Measurements from ENCODE around the gene HIP1. TPM values are rescaled to one million over a fixed set of nuclear protein-coding genes. Genes with fewer than 3 reads are reported as not detected.
"Not testable (repeated sequence)": the region's sequence is repeated elsewhere in the genome, so short reads cannot be mapped to it uniquely, and the experiment has no call there.

The HIP1 gene
- polyA plus RNA-seq, 4 donors: 0.22 to 7.1 (median 2.2) TPM

DNA sequence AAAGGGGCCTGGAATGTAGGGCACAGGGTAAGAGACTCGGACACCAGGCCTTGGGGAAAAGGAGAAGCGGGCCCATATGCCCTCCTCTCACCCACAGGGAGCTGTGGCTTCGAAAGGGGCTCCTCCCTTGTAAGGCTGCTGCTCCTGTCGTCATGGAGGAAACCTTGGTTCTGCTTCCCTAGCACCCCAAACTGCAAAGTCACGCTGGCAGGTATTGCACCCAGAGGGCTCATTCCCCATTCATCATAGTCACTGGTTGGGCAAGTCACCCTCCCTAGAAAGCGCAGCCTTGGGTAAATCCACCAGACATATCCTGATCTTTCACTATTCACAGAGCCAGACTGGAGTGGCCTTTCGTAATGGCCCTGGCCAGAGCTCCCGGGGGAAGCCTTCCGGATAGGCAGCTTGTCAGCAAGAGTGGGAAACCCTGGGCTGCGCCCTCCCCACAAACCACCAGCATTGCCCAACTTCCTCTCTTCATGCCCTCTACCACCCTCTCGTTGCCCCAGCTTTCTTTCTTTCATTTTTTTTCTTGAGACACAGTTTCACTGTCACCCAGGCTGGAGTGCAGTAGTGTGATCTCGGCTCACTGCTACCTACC is 121.0 kb downstream of the HIP1 start:
- Histone ChIP-seq H3K27ac (ENCODE audit: low read depth in 1 of 3, low read length in 2 of 3) (peak overlapping the region in 1 of 3 donors; percentile 19), H3K27me3 (ENCODE audit: control insufficient read depth in 3 of 3, insufficient read depth in 3 of 3, low read length in 3 of 3) (no peaks in the 10 kb centered on the region), H3K9me3 (ENCODE audit: control insufficient read depth in 2 of 2, insufficient read depth in 1 of 2, low read depth in 1 of 2, low read length in 1 of 2) (no peaks in the 10 kb centered on the region), H3K4me1 (ENCODE audit: control insufficient read depth in 3 of 3, insufficient read depth in 2 of 3, low read depth in 1 of 3, low read length in 2 of 3) (no peaks in the 10 kb centered on the region), H3K36me3 (ENCODE audit: control insufficient read depth in 3 of 3, insufficient read depth in 2 of 3, low read depth in 1 of 3, low read length in 3 of 3) (no peaks in the 10 kb centered on the region), H3K4me3 (ENCODE audit: low read depth in 1 of 3, low read length in 3 of 3) (no peak overlapping the region)
- FAIRE-seq (no peak), DNase-seq (no peak)
- WGBS, 3 donors: 67 to 84% (median 70%) methylated on average over 12 of the region's 12 CpGs

DNA sequence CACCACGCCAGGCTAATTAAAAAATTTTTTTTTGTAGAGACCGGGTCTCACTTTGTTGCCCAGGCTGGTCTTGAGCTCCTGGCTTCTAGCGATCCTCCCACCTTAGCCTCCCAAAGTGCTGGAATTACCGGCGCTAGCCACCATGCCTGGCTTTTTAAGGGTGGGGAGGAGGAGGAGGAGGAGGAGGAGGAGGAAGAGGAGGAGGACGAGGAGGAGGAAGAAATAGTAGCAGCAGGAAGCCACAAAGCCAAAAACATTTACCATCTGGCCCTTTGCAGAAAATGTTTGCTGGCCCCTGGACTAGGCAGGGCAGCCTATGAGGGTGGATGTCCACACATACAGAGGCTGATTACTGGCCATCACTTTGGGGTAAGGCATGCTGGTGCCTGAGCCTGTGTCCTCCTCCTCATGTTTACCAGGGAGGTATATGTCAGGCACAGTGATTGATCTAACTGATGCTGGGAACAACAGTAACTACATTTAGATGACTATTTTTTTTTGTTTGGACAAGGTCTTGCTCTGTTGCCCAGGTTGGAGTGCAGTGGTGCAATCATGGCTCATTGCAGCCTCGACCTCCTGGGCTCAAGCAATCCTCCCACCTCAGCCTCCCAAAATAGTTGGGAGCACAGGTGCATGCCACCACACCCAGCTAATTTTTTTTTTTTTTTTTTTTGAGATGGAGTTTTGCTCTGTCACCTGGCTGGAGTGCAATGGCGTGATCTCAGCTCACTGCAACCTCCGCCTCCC is 122.1 kb downstream of the HIP1 start:
- 75 to 83% (median 79%) methylated on average over 9 of the region's 9 CpGs for WGBS, 3 donors
- Histone ChIP-seq H3K4me1 (ENCODE audit: control insufficient read depth in 3 of 3, insufficient read depth in 2 of 3, low read depth in 1 of 3, low read length in 2 of 3) (no peaks in the 10 kb centered on the region), H3K9me3 (ENCODE audit: control insufficient read depth in 2 of 2, insufficient read depth in 1 of 2, low read depth in 1 of 2, low read length in 1 of 2) (no peaks in the 10 kb centered on the region), H3K36me3 (ENCODE audit: control insufficient read depth in 3 of 3, insufficient read depth in 2 of 3, low read depth in 1 of 3, low read length in 3 of 3) (no peaks in the 10 kb centered on the region), H3K27ac (ENCODE audit: low read depth in 1 of 3, low read length in 2 of 3) (no peak overlapping the region), H3K4me3 (ENCODE audit: low read depth in 1 of 3, low read length in 3 of 3) (no peak overlapping the region), H3K27me3 (ENCODE audit: control insufficient read depth in 3 of 3, insufficient read depth in 3 of 3, low read length in 3 of 3) (no peaks in the 10 kb centered on the region)
- FAIRE-seq (no peak), DNase-seq (no peak)

DNA sequence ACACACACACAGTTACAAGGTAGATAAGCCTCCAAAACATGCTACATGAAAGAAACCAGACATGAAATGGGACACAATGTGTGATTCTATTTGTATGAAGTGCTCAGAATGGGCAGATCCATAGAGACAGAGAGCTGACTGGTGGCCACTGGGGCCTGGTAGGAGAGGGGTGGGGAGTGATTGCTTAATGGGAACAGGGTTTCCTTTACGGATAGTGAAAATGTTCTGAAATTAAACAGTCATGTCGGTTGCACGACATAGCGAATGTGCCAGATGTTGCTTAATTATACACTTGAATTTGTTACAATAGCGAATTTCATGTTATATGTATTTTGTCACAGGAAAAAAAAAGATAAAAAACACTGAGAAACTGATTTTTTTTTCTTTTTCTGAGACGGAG is 124.3 kb downstream of the HIP1 start:
- FAIRE-seq: no peak
- WGBS, 3 donors: 80 to 95% (median 86%) methylated on average over 6 of the region's 6 CpGs
- H3K4me1 ChIP-seq (ENCODE audit: control insufficient read depth in 3 of 3, insufficient read depth in 2 of 3, low read depth in 1 of 3, low read length in 2 of 3): no peaks in the 10 kb centered on the region
- no peaks in the 10 kb centered on the region for H3K9me3 ChIP-seq (ENCODE audit: control insufficient read depth in 2 of 2, insufficient read depth in 1 of 2, low read depth in 1 of 2, low read length in 1 of 2)
- H3K4me3 ChIP-seq (ENCODE audit: low read depth in 1 of 3, low read length in 3 of 3): no peak overlapping the region
- DNase-seq: no peak
- no peaks in the 10 kb centered on the region for H3K27me3 ChIP-seq (ENCODE audit: control insufficient read depth in 3 of 3, insufficient read depth in 3 of 3, low read length in 3 of 3)
- H3K36me3 ChIP-seq (ENCODE audit: control insufficient read depth in 3 of 3, insufficient read depth in 2 of 3, low read depth in 1 of 3, low read length in 3 of 3): no peaks in the 10 kb centered on the region
- no peak overlapping the region for H3K27ac ChIP-seq (ENCODE audit: low read depth in 1 of 3, low read length in 2 of 3)

DNA sequence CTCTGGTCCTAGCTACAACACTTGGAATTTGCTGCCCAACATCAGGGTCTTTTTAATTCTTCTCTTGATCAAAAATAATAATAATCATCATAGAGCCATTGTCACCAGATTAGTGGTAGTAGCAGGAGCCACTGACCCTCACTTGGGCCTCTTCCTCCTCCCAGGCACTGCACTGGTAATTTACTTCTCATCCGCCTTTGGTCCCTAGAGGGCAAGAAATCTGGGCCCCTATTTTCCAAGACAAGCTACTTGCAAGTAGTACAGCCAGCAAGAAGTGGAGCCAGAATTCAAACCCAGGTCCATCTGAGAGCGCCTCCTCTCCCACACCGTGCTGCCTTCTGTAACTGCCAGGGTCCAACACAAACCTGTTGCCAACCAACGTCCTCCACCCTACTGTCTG is 125.4 kb downstream of the HIP1 start:
- 87 to 92% (median 89%) methylated on average over 4 of the region's 4 CpGs for WGBS, 3 donors
- no peaks in the 10 kb centered on the region for H3K27me3 ChIP-seq (ENCODE audit: control insufficient read depth in 3 of 3, insufficient read depth in 3 of 3, low read length in 3 of 3)

DNA sequence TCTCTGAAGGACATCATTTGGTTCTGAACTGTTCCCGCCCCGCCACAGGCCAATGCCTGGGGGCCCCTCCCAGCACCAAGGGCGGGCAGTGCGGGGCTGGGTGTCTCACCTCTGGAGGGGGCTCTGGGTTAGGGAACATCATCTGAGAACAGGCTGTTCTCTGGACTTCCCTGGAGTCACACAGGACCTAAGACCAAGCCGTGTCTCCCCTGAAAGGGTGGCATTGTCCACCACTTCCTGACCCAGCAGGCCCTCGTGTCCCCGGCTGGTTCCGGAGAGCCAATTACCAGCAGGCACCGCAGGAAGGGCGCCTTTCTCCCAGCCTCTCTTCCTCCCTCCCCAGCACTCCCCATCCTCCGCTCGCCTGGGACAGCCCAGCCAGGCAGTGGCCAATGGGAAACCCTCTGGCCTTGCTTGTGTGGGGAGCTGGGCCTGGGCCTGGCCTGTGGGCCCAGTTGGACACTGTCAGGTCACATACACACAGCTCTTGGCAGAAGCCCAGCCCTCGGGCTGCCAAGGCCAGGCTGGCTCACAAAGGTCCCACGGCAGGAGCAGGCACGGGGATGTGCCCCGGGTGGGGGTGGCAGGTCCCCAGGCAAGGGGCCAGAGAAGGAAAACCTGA is 127.1 kb downstream of the HIP1 start:
- FAIRE-seq: no peak

More for the DNA sequence above, 125.4 kb downstream of the HIP1 start:
- H3K36me3 ChIP-seq (ENCODE audit: control insufficient read depth in 3 of 3, insufficient read depth in 2 of 3, low read depth in 1 of 3, low read length in 3 of 3): no peaks in the 10 kb centered on the region
- no peak for DNase-seq
- no peaks in the 10 kb centered on the region for H3K9me3 ChIP-seq (ENCODE audit: control insufficient read depth in 2 of 2, insufficient read depth in 1 of 2, low read depth in 1 of 2, low read length in 1 of 2)
- H3K4me1 ChIP-seq (ENCODE audit: control insufficient read depth in 3 of 3, insufficient read depth in 2 of 3, low read depth in 1 of 3, low read length in 2 of 3): no peaks in the 10 kb centered on the region
- H3K4me3 ChIP-seq (ENCODE audit: low read depth in 1 of 3, low read length in 3 of 3): no peak overlapping the region
- no peak for FAIRE-seq
- no peak overlapping the region for H3K27ac ChIP-seq (ENCODE audit: low read depth in 1 of 3, low read length in 2 of 3)

DNA sequence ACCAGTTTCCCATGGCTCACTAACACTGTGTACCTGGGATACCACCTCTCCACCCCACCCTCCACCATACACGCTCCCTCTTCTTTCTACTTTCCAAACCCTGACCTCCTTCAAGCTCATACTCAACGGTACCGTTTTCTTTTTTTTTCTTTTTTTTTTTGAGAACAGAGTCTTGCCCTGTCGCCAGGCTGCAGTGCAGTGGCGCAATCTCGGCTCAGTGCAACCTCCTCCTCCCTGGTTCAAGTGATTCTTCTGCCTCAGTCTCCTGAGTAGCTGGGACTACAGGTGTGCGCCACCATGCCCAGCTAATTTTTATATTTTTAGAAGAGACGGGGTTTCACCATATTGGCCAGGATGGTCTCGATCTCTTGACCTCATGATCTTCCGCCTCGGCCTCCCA is 129.3 kb downstream of the HIP1 start:
- H3K9me3 ChIP-seq (ENCODE audit: control insufficient read depth in 2 of 2, insufficient read depth in 1 of 2, low read depth in 1 of 2, low read length in 1 of 2); DNase-seq; H3K4me3 ChIP-seq (ENCODE audit: low read depth in 1 of 3, low read length in 3 of 3); FAIRE-seq; H3K27ac ChIP-seq (ENCODE audit: low read depth in 1 of 3, low read length in 2 of 3); H3K36me3 ChIP-seq (ENCODE audit: control insufficient read depth in 3 of 3, insufficient read depth in 2 of 3, low read depth in 1 of 3, low read length in 3 of 3); H3K27me3 ChIP-seq (ENCODE audit: control insufficient read depth in 3 of 3, insufficient read depth in 3 of 3, low read length in 3 of 3); H3K4me1 ChIP-seq (ENCODE audit: control insufficient read depth in 3 of 3, insufficient read depth in 2 of 3, low read depth in 1 of 3, low read length in 2 of 3): not testable (repeated sequence)
- 87 to 94% (median 88%) methylated on average over 11 of the region's 11 CpGs for WGBS, 3 donors

More for the DNA sequence above, 127.1 kb downstream of the HIP1 start:
- Histone ChIP-seq H3K36me3 (ENCODE audit: control insufficient read depth in 3 of 3, insufficient read depth in 2 of 3, low read depth in 1 of 3, low read length in 3 of 3) (no peaks in the 10 kb centered on the region), H3K4me1 (ENCODE audit: control insufficient read depth in 3 of 3, insufficient read depth in 2 of 3, low read depth in 1 of 3, low read length in 2 of 3) (no peaks in the 10 kb centered on the region), H3K27me3 (ENCODE audit: control insufficient read depth in 3 of 3, insufficient read depth in 3 of 3, low read length in 3 of 3) (no peaks in the 10 kb centered on the region), H3K27ac (ENCODE audit: low read depth in 1 of 3, low read length in 2 of 3) (peak overlapping the region in 1 of 3 donors; percentile 2), H3K4me3 (ENCODE audit: low read depth in 1 of 3, low read length in 3 of 3) (no peak overlapping the region), H3K9me3 (ENCODE audit: control insufficient read depth in 2 of 2, insufficient read depth in 1 of 2, low read depth in 1 of 2, low read length in 1 of 2) (no peaks in the 10 kb centered on the region)
- 66 to 82% (median 73%) methylated on average over 15 to 16 of the region's 16 CpGs for WGBS, 3 donors
- no peak for DNase-seq

- 83 to 89% (median 84%) methylated on average over 8 of the region's 8 CpGs for WGBS, 3 donors
- H3K4me3 ChIP-seq (ENCODE audit: low read depth in 1 of 3, low read length in 3 of 3): no peak overlapping the region
- DNase-seq (no peak), FAIRE-seq (no peak)
- H3K27ac ChIP-seq (ENCODE audit: low read depth in 1 of 3, low read length in 2 of 3): no peak overlapping the region
- H3K9me3 ChIP-seq (ENCODE audit: control insufficient read depth in 2 of 2, insufficient read depth in 1 of 2, low read depth in 1 of 2, low read length in 1 of 2): no peaks in the 10 kb centered on the region
- H3K4me1 ChIP-seq (ENCODE audit: control insufficient read depth in 3 of 3, insufficient read depth in 2 of 3, low read depth in 1 of 3, low read length in 2 of 3): no peaks in the 10 kb centered on the region
- H3K36me3 ChIP-seq (ENCODE audit: control insufficient read depth in 3 of 3, insufficient read depth in 2 of 3, low read depth in 1 of 3, low read length in 3 of 3): no peaks in the 10 kb centered on the region
- H3K27me3 ChIP-seq (ENCODE audit: control insufficient read depth in 3 of 3, insufficient read depth in 3 of 3, low read length in 3 of 3): no peaks in the 10 kb centered on the region
These were observed 130.2 kb downstream of the HIP1 start for GRCh38 chr7:75608451-75609122.

DNA sequence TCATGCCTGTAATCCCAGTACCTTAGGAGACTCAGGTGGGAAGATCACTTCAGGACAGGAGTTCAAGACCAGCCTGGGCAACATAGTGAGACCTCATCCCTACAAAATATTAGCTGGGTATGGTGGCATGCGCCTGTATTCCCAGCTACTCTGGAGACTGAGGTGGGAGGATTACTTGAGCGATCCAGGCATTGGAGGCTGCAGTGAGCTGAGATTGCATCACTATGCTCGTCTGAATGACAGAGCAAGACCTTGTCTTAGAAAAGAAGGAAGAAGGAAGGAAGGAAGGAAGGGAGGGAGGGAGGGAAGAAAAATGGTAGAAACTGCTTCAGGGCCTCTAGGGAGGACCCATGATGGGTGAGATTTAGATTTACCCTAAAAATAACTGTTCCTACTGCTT is 134.3 kb downstream of the HIP1 start:
- Histone ChIP-seq H3K4me3 (ENCODE audit: low read depth in 1 of 3, low read length in 3 of 3) (no peak overlapping the region), H3K27me3 (ENCODE audit: control insufficient read depth in 3 of 3, insufficient read depth in 3 of 3, low read length in 3 of 3) (no peaks in the 10 kb centered on the region), H3K4me1 (ENCODE audit: control insufficient read depth in 3 of 3, insufficient read depth in 2 of 3, low read depth in 1 of 3, low read length in 2 of 3) (no peaks in the 10 kb centered on the region), H3K9me3 (ENCODE audit: control insufficient read depth in 2 of 2, insufficient read depth in 1 of 2, low read depth in 1 of 2, low read length in 1 of 2) (no peaks in the 10 kb centered on the region), H3K36me3 (ENCODE audit: control insufficient read depth in 3 of 3, insufficient read depth in 2 of 3, low read depth in 1 of 3, low read length in 3 of 3) (no peaks in the 10 kb centered on the region), H3K27ac (ENCODE audit: low read depth in 1 of 3, low read length in 2 of 3) (peak overlapping the region in 1 of 3 donors; percentile 7)
- 80 to 86% (median 83%) methylated on average over 3 of the region's 3 CpGs for WGBS, 3 donors
- no peak for FAIRE-seq
- no peak for DNase-seq
